Cerebellar nuclear complex (tissue), 1 donor: Measurements from ENCODE around the gene BMI1.

Source experiments
- DNase-seq, 2 experiments: peaks; one replicate each; lab custom pipeline; 2025; lab: John Stamatoyannopoulos, UW

The BMI1 gene

GRCh38 chr10:22367471-22367870 is 46.6 kb downstream of the BMI1 start:
- DNase-seq, result no peak

- no peak for DNase-seq
These were observed 47.5 kb downstream of the BMI1 start for GRCh38 chr10:22368402-22368801.

- no peak for DNase-seq
These were observed 48.1 kb downstream of the BMI1 start for GRCh38 chr10:22368981-22369380.

DNA sequence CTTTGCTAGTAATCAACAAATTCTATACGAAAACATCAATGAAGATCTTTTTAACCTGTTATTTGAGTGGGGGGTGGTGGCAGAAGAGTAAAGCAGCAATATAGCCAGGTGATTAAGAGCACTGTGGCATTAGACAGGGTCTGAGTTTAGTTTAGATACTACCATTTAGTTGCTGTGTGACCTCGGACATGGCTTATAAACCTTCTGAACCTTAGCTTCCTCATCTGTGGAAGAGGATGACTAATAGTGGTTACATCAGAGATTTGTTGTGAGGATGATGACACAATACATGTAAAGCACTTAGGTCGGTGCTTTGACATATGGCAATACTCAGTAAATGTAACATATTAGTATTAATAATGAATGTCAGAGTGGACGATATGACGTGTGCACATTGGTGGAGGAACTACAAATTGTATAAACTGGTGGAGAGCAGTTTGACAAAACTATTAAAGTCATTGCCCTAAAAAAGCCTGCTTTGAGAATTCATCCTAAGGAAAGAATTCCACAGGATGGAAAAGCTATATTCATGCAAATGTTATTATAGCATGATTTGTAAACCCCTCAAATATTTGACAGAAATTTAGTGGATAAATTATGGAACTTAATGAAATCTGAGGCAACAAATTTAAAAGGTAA is 48.7 kb downstream of the BMI1 start:
- no peak for DNase-seq

DNA sequence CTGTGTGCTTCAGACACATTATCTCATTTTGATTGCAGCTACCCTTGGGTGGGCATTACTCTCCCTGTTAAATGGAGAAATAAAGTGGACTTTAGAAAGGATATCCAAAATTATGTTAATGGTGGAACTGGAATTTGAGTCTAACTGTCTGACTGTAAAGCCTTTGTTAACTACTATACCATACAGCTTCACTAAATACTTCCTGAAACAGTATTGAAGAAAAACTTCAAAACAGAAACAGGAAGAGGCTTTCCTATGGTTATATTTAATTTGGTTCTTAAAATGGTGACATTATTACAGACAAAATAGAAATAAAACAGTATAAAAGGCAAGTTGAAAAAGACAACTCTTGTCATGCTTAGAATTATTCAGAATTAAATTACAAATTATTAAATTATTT is 49.4 kb downstream of the BMI1 start:
- DNase-seq, result no peak

- DNase-seq, result no peak
These were observed 51.4 kb downstream of the BMI1 start for GRCh38 chr10:22372298-22372697.

DNA sequence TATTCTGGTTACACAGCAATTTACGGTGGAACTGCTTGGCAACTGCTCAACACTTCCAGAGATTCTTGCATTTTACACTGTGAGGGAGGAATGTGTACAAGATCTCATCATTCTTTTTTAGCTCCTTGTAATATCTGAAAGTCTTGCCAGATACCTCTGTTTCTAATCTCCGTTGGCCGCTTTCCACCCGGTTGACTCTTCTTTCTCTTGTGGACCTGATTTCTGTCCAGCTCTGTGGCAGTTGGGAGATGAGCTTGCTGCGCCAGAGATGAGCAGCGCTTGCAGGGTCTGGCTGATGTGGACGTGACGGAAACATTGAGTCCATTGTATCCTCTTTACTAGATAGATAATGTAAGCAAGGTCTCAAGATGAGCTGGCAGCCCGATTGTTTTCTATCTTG is 52.0 kb downstream of the BMI1 start:
- no peak for DNase-seq

GRCh38 chr10:22374489-22375126 is 53.7 kb downstream of the BMI1 start:
- no peak for DNase-seq

- DNase-seq, result no peak
These were observed 58.2 kb downstream of the BMI1 start for GRCh38 chr10:22379059-22379458.
